Measurements from ENCODE around the gene AFG1L.
"Not testable (repeated sequence)": the region's sequence is repeated elsewhere in the genome, so short reads cannot be mapped to it uniquely, and the experiment has no call there.

Gene AFG1L

DNA sequence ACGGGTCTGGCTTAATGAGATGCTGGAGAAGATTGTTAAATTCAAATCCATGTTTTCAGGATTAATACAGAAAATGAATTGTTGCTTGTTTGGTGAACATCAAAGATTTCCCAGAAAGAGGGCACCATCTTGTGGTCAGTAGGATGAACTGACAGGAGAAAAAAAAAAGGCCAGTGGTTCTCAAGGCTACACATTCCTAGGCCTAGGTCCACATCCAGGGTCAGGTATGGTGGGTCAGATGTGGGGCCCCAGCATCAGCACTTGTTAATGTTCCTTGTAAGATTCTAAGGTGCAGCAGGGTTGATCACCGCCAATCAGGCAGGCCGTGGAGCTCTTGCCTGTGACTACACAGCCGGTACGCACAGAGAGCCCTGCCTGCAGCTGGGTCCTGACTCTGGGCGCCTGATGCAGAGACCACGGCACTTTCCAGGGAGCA is 231.9 kb downstream of the AFG1L start:
- no peak for DNase-seq

DNA sequence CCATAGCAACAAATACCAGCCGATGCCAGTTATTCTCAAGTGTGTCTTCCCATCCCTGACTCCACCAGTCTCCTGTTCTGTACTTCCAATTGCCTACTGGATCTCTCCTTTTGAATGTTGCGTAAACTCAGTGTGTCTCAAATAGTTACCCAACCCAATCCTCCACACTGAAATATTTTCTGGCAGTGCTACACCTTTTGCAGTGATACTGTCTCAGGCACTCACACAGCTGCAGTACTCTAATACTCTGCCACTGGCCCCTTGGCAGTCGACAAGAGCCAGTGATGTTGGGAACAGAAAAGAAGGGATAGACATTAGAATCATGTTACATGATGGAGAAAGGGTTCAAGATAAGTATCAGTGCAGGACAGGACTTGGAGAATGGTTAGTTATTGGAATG is 234.0 kb downstream of the AFG1L start:
- DNase-seq: no peak

DNA sequence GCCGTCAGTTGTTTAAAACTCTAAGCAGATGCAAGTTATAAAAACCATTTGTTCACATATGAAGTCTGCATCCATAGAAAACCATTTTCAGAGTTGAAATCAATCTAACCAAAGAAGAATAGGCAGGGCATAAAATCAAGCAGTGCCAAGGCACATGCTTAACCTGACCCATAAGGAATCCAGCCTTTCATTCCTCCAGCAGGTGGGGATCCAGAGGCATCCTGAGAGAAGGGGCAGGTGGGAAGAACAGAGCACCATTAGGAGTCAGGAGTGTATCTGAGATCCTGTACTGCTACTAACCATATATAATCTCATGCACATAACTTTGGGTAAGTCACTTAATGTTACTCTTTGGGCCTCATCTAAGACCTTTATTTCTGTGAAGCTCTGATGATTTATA is 236.5 kb downstream of the AFG1L start:
- no peak for DNase-seq

DNA sequence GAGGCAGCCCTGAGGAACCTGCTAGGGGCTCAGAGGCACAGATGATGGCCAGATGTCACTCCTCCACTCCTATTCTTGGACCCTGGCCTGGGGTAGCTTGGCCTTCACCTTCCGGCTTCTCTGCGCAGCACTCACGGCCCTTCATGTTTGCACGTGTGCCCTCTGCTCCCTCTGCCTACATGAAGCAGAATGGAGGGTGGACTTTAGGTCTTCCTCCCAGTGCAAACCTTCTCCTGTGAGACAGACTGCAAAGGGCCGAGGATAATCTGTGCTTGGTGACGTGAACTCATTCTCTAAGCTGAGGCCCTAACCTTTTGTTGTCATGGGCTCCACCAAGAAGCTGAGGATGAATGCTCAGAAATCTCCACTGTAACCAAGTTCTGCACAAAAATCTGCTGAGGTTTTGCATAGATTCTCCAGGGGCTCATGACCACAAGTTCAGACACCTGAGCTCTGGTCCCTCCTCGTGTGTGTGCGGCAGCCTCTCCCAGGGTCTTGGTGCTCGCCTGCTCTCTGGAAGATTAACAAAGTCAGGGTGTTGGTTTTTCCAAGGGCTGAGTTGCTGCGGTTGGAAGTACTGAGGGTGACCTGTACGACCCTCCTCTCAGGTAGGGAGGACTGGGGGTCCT is 240.4 kb downstream of the AFG1L start:
- DNase-seq: no peak

DNA sequence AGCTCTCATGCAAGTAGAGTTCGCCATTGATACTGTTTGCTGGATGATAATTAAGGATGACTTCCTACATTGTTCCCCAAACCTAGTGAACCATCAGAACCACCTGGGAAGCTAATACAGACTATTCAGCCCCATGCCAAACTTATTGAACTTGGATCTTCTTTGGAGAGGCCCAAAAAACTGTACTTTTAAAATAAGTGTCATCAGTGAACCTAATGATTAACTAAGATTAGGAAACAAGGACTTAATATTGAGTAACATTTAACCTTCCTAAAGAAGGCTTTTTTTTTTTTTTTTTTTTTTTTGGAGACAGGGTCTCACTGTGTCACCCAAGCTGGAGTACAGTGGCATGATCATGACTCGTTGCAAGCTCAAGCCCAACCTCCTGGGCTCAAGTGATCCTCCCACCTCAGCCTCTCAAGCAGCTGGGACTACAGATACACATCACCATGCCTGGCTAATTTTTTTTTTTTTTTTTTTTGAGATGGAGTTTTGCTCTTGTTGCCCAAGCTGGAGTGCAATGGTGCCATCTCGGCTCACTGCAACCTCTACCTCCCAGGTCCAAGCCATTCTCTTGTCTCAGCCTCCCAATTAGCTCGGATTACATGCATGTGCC is 241.2 kb downstream of the AFG1L start:
- not testable (repeated sequence) for DNase-seq

DNA sequence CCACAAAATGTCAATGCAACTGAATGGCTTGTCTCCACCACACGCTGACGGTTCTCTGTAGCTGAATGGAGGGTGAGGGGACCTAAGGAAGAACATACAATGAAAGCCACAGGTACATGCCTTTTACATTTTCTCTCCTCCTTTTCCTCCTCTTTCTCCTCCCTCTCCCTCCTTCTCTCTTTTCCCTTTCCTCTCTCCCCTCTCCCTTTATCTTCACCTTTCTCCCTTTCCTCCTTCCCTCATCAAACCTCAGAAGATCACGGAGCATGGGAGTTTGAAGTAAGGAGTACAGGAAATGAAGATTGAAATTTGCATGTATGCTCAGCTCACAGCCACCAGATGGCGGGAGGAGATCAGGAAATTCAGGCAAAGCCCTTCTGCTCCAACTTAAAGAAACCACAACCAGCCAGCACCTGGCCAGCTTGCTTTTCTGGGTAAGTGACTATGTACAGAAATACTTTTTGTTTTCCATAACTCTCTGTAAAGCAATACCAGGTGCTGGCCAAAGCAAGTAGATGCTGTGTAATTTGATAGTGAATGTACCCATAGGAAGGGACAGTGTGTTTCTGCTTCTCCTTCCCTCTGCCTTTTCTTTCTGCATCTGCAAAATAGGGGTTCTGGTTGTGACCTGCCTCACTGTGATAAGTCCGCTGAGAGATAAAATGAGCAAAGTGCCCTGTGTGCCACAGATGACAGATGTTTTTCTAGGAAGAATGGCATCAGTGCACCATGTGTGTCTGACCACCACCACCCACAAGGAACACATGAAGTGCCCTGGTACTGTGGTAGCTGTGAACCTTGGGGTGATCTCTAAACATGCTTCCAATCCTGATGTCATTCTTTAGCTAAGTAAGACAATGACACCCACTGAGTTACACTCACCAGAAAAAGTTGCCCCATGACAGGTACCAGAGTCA is 247.2 kb downstream of the AFG1L start:
- DNase-seq: peak; percentile 77

DNA sequence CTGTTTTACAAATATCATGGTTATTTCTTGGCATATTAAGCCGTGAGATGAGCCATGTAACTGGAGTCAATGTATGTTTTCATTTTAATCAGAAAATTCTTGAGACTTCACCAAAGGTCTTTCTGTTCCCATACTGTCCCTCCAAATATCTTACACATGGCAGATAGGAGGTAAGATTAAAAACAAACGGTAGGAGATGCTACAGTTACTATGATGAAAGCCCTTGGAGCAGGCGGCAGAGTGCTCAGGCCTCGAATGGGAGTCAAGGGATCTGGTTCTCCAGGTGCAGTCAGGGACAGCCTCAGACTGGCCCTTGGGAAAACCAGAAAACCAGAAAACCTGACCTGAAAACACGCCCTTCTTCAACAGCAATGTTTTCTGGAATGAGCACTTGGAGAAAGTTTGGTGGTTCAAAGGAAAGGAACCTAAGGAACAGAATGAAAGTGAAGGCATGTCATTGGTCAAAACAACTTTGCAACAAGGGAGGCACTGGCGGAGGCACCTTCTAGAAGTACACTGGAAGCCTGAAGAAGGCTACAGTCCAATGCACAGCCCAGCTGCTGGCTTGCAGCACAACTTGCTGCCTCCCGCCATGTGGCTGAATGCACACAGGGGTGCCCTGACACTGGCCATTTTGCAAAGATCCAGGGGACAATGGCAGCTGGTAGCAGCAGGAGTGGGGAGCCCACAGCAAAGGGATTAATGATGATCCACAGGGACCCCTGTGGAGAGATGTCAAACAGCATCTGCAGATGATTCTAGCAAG is 248.5 kb downstream of the AFG1L start:
- no peak for DNase-seq

DNA sequence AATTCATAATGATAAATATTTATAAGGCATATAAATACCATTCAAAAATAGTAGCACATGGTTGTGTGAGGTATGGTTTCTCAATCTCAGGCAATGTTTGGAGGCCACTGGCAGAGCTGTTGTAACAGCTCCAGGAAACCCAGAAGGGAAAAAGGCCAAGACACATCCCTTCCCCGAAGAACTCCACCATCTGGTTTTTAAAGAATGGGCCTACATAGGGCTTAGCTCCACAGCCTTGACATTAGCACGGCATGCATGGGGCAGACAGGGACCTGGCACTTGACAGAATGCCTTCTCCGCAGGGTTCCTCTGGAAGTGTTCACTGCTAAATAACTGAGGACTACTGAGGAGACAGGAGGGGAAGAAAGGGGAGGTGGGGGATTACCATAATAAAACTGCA is 249.8 kb downstream of the AFG1L start:
- no peak for DNase-seq

DNA sequence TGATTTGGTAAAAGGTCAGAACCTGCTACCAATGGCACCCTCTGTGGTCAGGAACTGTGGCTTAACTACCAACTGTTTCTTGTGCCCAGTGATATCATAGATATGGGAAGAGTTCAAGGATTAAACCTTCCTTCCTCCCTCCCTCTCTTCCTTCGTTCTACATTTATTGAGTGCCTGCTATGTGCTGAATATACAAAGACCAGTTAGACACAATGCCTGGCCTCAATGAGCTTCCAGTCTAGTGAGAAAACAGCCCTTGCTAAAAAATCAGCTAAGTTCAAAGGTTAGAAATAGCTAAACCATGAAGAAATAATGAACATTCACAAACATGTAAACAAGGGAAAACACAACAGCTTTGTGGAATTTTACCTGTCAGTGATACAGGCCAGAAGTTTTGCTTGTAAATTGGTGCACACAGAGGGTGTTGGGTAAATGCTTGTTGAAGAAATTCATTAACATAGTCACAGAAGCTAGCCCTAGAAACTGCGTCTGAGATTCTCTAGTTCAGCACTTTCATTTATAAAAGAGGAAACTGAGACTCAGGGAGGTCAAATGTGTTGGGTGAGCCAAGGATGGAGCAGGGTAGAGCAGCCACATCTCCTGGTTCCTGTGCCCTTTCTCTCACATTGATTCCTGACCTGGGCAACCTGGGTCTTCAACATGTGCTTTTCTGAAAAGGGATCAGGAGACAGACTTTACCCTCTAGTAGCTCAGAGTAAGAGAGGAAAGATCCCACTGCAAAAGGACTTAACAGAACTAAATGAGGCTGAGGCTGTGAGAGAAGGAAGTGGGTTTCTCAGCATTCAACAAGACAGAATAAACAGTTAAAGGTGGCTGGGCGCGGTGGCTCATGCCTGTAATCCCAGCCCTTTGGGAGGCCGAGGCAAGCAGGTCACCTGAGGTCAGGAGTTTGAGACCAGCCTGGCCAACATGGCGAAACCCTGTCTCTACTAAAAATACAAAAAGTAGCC is 251.5 kb downstream of the AFG1L start:
- DNase-seq: no peak

DNA sequence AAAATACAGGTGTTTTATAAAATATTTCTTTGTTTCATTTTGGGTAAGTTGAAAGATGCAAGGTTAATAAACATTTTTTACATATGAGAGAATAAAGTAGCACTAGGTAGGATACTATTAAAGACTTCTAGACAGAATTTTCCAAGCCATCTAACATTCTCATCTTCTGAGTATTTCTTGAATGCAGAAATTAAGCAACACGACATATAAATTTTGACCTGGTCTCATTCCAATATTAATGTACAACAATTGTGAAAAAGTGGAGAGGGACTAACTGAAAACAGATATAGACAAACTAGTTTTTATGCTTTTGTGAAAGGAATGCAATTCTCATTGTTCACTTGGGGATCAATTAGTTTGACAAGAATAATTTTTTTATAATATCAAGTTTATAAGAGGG is 254.4 kb downstream of the AFG1L start:
- DNase-seq: no peak

DNA sequence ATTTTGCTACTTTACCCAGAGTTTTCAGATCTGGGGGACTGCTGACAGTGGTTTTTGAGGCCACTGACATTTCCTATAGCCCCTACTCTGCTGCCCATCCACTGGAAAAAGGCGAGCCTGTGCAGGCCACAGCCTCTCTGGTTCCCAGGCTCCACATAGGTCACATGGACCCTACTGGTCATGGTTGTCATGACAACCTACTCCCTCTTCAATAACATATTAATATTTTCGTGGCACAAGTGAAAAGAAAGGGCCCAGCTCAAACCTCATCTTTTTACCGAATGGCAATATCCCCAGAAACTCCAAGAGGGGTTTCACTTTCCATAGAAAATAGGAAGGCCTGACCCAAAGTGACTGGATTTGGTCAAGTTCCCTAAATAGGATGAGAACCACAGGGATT is 254.9 kb downstream of the AFG1L start:
- no peak for DNase-seq

DNA sequence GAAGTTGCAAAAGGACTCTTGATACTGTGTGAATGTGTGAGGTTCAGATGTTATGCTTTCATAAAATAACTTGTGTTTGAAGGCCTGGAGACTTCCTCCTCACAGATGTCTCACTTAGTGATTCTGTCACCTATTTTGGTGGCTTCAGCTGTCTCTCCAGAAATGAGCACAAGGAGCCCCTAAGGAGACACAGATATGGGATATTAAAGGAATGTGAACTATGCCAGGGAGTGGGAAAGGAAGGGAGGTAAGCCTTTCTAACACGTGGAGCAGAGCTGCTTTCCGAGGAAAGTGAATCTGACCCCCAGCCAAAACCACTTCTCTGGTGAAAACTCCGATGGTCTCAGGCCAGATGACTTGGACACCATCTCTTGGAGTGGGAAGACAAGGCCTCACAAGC is 255.4 kb downstream of the AFG1L start:
- no peak for DNase-seq

DNA sequence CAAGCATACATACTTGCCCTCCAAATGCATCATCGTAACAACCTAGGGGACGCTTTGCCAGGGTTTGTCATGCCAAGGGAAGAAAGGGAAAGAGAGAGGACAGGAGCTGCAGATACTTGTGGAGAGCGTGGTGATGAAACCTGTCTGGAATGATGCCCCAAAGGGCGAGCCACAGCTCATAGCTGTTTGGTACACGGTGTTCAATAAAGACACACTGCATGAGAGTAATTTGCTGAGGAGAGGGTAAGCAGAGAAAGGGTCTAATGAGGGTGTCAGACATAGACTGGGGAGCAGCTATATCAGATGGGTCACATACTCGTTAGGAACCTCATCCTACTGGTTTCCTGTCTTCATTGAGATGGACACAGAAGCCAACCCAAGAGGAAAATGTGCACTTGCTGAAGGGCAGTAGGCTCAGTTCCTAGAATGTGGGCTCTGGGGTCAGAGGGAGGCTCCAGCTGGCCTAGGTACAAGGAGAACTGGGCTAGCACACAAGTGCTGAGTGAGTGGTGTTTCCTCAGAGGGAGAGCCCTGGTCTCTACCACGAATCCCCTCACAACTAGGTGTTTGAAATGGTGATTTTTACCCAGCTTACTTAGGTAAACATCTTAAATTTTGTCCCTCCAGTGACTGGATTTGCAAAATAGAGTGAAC is 260.7 kb downstream of the AFG1L start:
- no peak for DNase-seq

DNA sequence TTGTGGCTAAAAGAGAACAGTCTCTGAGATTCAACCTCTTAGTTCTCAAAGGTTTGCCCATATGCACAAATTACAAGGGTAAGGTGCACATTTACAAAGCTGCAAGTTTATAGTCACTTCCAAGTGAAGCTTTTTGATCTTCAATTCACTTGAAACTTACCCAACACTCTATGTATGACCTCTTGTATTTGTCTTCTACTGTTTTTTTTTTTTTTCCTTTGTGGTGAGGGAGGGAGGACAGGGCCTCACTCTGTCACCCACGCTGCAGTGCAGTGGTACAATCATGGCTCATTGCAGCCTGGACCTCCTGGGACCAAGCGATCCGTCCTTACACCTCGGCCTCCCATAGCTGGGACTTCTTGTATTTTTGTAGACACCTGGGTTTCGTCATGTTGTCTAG is 261.4 kb downstream of the AFG1L start:
- no peak for DNase-seq

DNA sequence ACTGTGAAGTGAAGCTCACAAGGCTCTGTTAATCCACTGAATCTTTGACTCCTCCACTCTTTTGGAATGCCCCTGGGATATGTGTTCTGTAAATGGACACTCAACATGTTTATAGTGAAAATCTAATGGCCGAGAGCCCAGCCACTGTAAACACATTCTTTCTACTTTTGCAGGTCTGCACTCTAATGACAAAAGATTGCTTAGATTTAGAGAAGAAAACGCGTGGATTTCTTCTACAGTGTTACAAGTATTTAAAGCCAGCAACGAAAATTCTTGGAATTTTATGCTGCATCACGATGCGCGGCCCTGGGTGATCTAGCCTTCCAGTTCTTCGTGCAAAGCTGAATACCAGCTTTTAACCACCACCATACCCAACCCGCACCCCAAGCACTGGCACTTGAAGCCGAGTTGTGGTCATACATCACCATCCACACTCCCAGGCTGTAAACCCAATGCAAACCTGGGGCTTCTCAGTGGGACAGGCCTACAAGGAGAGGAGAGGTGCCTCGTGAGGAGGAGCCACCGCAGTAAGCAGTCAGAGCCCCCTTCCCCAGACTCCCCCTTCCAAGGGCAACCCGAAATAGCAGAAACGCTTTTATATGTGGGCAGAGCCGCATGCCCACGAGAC is 262.1 kb downstream of the AFG1L start:
- no peak for DNase-seq

DNA sequence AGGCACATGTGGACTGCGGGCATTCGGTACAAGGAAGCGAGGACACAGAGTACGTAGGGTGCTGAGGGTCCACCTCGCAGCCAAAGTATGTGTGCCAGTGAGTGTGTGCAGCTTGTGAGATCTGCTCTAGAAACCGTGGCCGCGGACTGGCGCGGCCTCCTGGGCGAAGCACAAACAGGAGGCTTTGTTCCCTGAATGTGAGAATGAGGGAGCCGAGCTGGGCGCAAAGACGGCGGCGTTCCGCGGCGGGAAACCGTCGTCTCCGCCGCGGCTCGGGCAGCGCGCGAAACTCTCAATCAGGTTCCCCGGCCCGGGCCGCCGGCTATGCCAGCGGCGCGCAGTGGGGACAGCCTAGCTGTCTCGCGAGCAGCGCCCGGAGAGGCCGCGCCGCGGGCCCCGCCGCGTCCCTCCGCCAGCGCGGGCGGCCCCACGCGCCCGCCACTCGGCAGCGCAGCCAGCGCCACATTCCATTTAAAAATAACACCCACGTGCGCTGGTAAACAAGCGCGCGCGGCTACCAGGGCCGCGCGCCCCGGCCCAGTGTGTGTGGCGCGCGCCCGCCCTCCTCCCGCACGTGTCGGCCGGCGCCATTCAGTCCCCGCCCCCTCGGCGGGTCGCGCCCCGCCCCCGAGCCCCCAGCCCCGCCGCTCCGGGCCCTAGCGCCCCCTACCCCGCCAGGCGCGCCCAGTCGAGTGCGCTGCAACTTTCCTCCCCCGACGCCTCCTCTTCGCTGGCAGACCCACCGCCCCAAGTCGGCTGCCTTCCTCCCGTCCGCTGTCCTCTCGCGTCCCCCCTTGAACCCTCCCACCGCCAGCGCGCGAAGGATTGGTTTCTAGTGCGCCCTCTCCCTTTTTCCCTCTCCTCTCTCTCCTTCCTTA is 262.9 kb downstream of the AFG1L start:
- peak; percentile 86 for DNase-seq

DNA sequence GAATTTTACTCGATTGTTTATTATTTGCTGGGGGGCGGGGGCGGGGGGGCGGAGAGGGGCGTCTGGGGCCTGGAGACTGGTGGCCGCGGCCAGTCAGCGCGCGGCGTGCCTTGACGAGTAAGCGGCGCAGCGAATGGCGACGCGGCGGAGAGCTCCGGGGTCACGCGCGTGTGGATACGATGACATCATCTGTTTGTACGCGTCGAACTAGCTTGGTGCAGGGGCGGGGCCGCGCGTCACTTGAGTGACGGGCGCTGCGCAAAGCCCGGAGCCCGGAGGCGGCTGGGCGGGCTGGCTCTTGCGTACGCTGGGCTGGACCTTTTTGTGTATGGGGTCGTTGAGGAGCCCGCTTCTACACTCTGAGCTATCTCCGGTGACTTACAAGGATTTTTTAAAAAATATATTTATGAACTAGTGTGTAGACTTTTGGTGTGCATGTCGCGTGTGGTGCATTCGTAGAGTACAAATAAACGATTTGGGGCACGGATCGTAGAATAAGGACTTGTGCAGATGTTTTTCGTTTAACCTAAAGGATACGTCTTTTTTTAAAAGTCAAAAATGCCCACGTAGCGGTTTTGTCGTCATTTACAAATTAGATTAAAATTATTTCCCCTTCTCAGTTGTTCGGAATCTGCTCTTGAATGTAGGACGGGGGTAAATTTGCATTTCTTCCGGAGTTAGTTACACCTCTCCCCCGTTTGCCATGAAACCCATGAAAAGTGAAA is 263.7 kb downstream of the AFG1L start:
- peak; percentile 98 for DNase-seq

DNA sequence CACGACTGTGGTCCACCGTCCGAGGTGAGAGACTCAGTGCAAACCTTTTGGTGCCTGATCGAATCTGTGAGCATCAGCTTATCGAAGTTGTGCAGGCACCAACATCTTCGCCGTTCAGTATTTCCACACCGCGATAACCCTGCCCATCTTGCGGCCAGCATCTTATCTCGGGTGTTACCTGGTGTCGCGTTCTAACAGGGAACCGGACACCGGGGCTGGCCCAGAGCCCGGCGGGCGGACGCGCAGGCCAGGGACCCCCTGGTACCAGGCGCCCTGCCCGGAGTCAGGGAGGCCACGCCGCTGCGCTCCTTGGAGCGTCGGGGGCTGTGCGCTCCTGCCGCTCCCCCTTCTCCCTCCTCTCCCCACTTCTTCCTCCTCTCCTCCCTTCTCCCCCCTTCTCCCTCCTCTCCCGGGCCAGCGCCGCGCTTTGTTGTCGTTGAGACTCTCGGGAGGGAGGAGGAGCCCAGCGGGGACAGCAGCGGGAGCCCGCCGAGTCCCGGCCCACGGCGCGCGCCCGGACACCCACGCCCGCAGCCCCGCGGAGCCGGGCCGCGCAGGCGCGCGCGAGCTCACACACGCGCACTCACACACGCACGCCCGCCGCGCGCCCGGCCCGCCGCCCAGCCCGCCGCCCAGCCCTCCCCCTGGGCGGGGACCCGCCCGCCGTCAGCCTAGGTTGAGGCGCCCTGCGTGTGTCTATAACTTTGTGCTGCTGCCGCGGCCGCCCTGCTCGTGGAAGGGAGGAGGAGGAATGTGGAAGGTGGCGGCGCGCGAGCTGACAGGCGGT is 264.4 kb downstream of the AFG1L start:
- peak; percentile 92 for DNase-seq

All from NCI-H1436 (cell line).